PC-9 (cell line): ENCODE data around the gene CACNB1.

ENCODE experiments used
- EZH2 ChIP-seq: fragments of 200-600 bp; sonication (generic); IDR thresholded peaks from 2 replicates; pipeline ENCODE4 v1.8.0; 2017; ENCODE audit warnings: antibody characterized with exemption, low read depth
- TF ChIP-seq, protein P1 (sequence below): fragments of 200-600 bp; sonication (generic); conservative IDR thresholded peaks from 2 replicates; pipeline ENCODE4 v1.6.1; 2017; ENCODE audit warnings: mixed run types, antibody characterized with exemption, mild to moderate bottlenecking, moderate library complexity

DNA sequence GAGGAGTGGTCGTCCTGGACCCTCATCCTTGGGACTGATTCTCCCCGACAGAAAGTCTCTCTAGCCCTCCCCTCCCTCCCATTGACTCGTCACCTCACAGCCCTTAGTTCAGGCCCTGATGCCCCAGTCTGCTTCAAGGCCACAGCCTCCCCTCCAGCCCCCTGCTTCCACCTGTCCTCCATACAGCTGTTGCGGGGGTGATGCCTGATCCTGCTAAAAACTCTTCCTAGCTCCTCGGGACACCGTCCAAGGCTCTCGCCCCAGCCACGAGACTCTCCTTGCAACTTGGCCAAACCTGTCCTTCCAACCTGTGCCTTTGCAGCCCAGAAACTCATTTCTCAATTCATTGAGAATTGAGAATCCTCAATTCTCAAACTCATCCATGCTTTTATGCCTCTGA lies 21.4 kb upstream of the CACNB1 start:
- TF ChIP-seq, protein P1, sequence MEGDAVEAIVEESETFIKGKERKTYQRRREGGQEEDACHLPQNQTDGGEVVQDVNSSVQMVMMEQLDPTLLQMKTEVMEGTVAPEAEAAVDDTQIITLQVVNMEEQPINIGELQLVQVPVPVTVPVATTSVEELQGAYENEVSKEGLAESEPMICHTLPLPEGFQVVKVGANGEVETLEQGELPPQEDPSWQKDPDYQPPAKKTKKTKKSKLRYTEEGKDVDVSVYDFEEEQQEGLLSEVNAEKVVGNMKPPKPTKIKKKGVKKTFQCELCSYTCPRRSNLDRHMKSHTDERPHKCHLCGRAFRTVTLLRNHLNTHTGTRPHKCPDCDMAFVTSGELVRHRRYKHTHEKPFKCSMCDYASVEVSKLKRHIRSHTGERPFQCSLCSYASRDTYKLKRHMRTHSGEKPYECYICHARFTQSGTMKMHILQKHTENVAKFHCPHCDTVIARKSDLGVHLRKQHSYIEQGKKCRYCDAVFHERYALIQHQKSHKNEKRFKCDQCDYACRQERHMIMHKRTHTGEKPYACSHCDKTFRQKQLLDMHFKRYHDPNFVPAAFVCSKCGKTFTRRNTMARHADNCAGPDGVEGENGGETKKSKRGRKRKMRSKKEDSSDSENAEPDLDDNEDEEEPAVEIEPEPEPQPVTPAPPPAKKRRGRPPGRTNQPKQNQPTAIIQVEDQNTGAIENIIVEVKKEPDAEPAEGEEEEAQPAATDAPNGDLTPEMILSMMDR = no peak
- no peak for TF ChIP-seq EZH2
